MCF 10A (cell line): ENCODE data around the gene FUOM. TPM values are rescaled to one million over a fixed set of nuclear protein-coding genes. Genes with fewer than 3 reads are reported as not detected.

Experiments used
- BruUV-seq: library from RNA; stranded (reverse); fragments of 400-500 nt; replicated peaks from 2 replicates; lab custom pipeline; 2021; lab: Mats Ljungman, UMichigan
- CTCF ChIA-PET: fragments of 300-600 bp; sonication (Branson Sonifier 250); formaldehyde crosslinking; extraction: SDS; loops from one replicate; lab custom pipeline; 2021; ENCODE audit warnings: antibody characterized with exemption, inconsistent platforms; lab: Yijun Ruan, JAX
- POLR2A ChIA-PET: fragments of 300-600, 350-650 bp; sonication (Branson Sonifier 250); formaldehyde crosslinking; extraction: SDS; loops from one replicate; lab custom pipeline; 2020; ENCODE audit warnings: antibody characterized with exemption, inconsistent platforms; lab: Yijun Ruan, JAX
- DNase-seq: peaks from one replicate; pipeline ENCODE4 v3.0.0-alpha.2; 2018; ENCODE audit not compliant: unreplicated experiment
- H3K27ac Mint-ChIP-seq: one replicate; pipeline ENCODE4 v1.8.0; 2022; ENCODE audit warnings: mild to moderate bottlenecking, low read depth, mixed read lengths; ENCODE audit not compliant: unreplicated experiment
- H3K27me3 Mint-ChIP-seq: one replicate; pipeline ENCODE4 v1.8.0; 2022; ENCODE audit warnings: mixed read lengths; ENCODE audit not compliant: insufficient read depth, unreplicated experiment
- H3K36me3 Mint-ChIP-seq: one replicate; pipeline ENCODE4 v1.8.0; 2022; ENCODE audit warnings: mild to moderate bottlenecking, moderate library complexity, mixed read lengths; ENCODE audit not compliant: insufficient read depth, unreplicated experiment
- H3K4me1 Mint-ChIP-seq: one replicate; pipeline ENCODE4 v1.8.0; 2022; ENCODE audit warnings: mixed read lengths; ENCODE audit not compliant: insufficient read depth, unreplicated experiment
- H3K4me3 Mint-ChIP-seq: one replicate; pipeline ENCODE4 v1.8.0; 2022; ENCODE audit warnings: mild to moderate bottlenecking, moderate library complexity, mixed read lengths; ENCODE audit not compliant: unreplicated experiment
- H3K9me3 Mint-ChIP-seq: one replicate; pipeline ENCODE4 v1.8.0; 2022; ENCODE audit warnings: mixed read lengths; ENCODE audit not compliant: unreplicated experiment
- intact Hi-C: fragments of 100-400 bp; cut with micrococcal nuclease; formaldehyde crosslinking; loops from 2 replicates; pipeline ENCODE4 v1.14.1; 2022
- total RNA-seq: library from RNA; stranded (reverse); gene quantifications from 2 replicates; pipeline ENCODE4 v1.2.3, GENCODE V29; 2022
- TF ChIP-seq, protein P1 (sequence below): fragments of 200-600 bp; IDR thresholded peaks from one replicate; pipeline ENCODE4 v1.8.0; 2022; ENCODE audit warnings: antibody characterized with exemption, mild to moderate bottlenecking; ENCODE audit not compliant: unreplicated experiment

FUOM gene
- total RNA-seq, 1 experiment from 2014 or later, result 22.6 TPM

GRCh38 chr10:133334503-133335245 is 23.1 kb downstream of the FUOM start:
- H3K36me3 Mint-ChIP-seq, result no peaks in the 10 kb centered on the region
- peaks cover 43% of the 10 kb centered on the region for H3K27me3 Mint-ChIP-seq
- ChIA-PET POLR2A (no interaction called here), CTCF (interaction anchor here (0.6 to 1.1 kb wide), 3 partner anchors 16 to 499 kb away, joined by 3 to 4 read pairs (median 3); no protein-coding TSS in a partner anchor)
- intact Hi-C loops, result no loop called here
- no TSS peak for BruUV-seq
- no peak overlapping the region for H3K27ac Mint-ChIP-seq
- peak overlapping the region; percentile 60 for H3K4me3 Mint-ChIP-seq
- no peak for DNase-seq
- H3K4me1 Mint-ChIP-seq, result no peaks in the 10 kb centered on the region
- H3K9me3 Mint-ChIP-seq, result no peaks in the 10 kb centered on the region
- TF ChIP-seq, protein P1, sequence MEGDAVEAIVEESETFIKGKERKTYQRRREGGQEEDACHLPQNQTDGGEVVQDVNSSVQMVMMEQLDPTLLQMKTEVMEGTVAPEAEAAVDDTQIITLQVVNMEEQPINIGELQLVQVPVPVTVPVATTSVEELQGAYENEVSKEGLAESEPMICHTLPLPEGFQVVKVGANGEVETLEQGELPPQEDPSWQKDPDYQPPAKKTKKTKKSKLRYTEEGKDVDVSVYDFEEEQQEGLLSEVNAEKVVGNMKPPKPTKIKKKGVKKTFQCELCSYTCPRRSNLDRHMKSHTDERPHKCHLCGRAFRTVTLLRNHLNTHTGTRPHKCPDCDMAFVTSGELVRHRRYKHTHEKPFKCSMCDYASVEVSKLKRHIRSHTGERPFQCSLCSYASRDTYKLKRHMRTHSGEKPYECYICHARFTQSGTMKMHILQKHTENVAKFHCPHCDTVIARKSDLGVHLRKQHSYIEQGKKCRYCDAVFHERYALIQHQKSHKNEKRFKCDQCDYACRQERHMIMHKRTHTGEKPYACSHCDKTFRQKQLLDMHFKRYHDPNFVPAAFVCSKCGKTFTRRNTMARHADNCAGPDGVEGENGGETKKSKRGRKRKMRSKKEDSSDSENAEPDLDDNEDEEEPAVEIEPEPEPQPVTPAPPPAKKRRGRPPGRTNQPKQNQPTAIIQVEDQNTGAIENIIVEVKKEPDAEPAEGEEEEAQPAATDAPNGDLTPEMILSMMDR, result no peak

GRCh38 chr10:133332936-133333699 is 24.7 kb downstream of the FUOM start:
- no TSS peak for BruUV-seq
- Mint-ChIP-seq H3K4me1 (no peaks in the 10 kb centered on the region), H3K9me3 (no peaks in the 10 kb centered on the region), H3K27me3 (peaks cover 43% of the 10 kb centered on the region), H3K27ac (no peak overlapping the region), H3K36me3 (no peaks in the 10 kb centered on the region), H3K4me3 (no peak overlapping the region)
- ChIA-PET POLR2A (no interaction called here), CTCF (interaction anchor here (0.7 to 0.9 kb wide), 2 partner anchors 11 to 19 kb away, joined by 3 to 4 read pairs; no protein-coding TSS in a partner anchor)
- DNase-seq, result no peak
- TF ChIP-seq, protein P1, result no peak
- intact Hi-C loops, result no loop called here

DNA sequence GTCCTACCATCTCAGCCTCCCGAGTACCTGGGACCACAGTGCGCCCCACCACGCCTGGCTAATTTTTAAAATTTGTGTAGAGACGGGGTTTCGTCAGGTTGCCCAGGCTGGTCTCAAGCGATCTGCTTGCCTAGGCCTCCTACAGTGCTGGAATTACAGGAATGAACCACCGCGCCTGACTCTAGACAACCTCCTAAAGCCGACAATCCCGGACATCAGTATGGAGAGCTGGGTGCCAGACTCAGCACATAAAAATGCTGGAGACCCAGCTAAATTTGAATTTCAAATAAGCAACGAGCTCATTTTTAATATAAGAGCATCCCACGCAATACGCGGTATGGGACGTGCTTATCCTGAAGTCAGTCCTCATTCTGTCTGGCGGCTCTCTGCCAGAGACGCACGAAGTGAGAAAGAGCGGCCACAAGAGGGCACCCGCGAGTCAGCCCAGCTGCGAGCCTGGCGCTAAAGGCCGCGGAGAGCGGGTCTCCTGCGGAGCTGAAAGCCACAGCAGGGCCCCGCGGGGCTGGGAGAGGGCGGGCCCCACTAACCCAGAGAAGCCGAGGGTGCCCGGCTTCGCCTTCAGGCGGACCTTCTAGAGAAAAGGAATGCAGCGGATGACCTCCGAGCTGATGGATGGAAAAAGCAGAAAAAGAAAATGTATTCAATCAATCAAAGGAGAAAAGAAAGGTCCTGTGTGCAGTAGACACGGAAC is 28.2 kb downstream of the FUOM start:
- ChIA-PET POLR2A (interaction anchor here (0.7 to 0.8 kb wide), 2 partner anchors 43 to 112 kb away, joined by 3 read pairs; partner anchors contain the start of gene ECHS1), CTCF (interaction anchor here (0.5 to 4.3 kb wide), 53 partner anchors 9 to 1416 kb away, joined by 3 to 29 read pairs (median 4); partner anchors contain the start of gene PRAP1)
- no TSS peak for BruUV-seq
- peak; percentile 84 for DNase-seq
- H3K36me3 Mint-ChIP-seq, result no peaks in the 10 kb centered on the region
- intact Hi-C loops, result loop anchor here (2.0 to 10.0 kb wide), 4 partner anchors 65 to 495 kb away; partner anchors contain the start of gene MTG1
- no peak overlapping the region for H3K27ac Mint-ChIP-seq
- peaks cover 5% of the 10 kb centered on the region for H3K4me1 Mint-ChIP-seq
- H3K27me3 Mint-ChIP-seq, result peaks cover 66% of the 10 kb centered on the region
- TF ChIP-seq, protein P1, result peak; percentile 89
- H3K4me3 Mint-ChIP-seq, result peak overlapping the region; percentile 59
- no peaks in the 10 kb centered on the region for H3K9me3 Mint-ChIP-seq
